ENCODE data around the gene GPR65. TPM values are rescaled to one million over a fixed set of nuclear protein-coding genes. Genes with fewer than 3 reads are reported as not detected.

GPR65 gene, protein sequence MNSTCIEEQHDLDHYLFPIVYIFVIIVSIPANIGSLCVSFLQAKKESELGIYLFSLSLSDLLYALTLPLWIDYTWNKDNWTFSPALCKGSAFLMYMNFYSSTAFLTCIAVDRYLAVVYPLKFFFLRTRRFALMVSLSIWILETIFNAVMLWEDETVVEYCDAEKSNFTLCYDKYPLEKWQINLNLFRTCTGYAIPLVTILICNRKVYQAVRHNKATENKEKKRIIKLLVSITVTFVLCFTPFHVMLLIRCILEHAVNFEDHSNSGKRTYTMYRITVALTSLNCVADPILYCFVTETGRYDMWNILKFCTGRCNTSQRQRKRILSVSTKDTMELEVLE
- total RNA-seq = 0.42 TPM
- long read RNA-seq = 0 reads

GRCh38 chr14:88005050-88005481, at the start of gene GPR65:
Gene GPR65 (plus strand): TSS chr14:88005135. CDS start chr14:88010848, 5,713 bp downstream.
- no peak for DNase-seq
- intact Hi-C loops (cut with micrococcal nuclease) = no loop called here
- peak; percentile 54 for ATAC-seq

DNA sequence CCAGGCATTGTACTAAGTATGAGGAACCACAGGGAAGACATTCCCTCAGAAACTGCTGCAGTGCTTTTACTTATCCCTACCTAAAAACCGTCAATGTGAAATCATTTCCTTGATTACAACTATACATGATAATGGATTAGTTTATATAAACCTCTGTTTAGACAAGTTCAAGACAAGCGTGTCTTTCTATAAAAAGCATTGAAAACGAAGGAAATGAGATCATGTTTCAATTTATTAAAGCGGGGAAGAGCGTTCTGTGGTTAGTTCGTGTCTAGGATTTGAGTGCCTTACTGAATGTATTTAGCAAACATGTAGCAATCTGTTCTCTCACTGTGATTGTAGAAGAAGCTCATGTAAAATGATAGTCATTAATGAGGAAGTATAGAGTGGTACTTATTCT, 49.4 kb upstream of the GPR65 start:
- no peak for ATAC-seq
- DNase-seq = no peak
- intact Hi-C loops (cut with micrococcal nuclease) = no loop called here

DNA sequence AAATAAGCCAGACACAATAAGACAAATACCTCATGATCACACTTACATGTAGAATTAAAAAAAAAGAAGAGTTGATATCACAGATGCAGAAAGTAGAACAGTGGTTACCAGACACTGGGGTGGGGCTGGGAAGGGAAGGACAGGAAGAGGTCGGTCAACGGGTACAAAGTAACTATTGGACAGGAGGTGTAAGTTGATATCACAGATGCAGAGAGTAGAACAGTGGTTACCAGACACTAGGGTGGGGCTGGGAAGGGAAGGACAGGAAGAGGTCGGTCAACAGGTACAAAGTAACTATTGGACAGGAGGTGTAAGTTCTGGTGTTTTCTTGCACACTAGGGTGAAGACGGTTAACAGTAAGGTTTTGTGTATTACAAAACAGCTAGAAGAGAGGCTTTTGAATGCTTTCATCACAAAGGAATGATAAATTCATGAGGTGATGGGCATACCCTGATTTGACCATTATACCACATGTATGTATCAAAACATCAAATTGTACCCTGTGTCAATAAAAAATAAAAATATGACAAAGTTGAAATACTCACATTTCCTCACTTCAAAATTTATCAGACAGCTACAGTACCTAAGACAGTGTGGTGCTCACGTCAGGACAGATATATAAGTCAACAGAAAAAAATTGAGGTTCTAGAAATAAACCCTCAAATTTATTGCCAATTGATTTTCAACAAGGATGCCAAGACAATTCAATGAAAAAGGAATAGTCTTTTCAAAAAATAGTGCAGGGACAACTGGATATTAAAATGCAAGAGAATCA, 44.7 kb upstream of the GPR65 start:
- intact Hi-C loops (cut with micrococcal nuclease) = no loop called here
- ATAC-seq (no peak), DNase-seq (no peak)

GRCh38 chr14:87961246-87961645, 43.7 kb upstream of the GPR65 start:
- intact Hi-C loops (cut with micrococcal nuclease) = no loop called here

DNA sequence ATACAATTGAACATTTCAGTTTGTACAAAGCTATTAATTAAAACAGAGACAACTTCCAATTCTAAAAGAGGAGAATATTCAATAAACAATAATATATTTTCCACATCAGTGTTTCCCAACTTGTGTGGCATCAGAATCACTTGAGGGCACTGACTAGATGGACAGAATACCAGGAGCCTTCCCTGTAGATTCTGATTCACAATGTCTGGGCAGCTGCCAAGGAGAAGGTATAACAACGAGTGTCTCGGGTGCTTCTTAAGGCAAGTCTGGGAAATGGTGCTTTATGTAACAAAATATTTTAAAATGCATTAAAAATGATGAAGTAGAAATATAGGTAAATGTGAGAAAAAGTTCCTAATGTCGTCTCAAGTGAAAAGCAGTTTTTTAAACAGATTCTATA, 38.1 kb upstream of the GPR65 start:
- no peak for ATAC-seq
- no peak for DNase-seq
- intact Hi-C loops (cut with micrococcal nuclease) = no loop called here

More at GRCh38 chr14:87961246-87961645, 43.7 kb upstream of the GPR65 start:
- ATAC-seq (no peak), DNase-seq (no peak)

GRCh38 chr14:87967496-87967895, 37.4 kb upstream of the GPR65 start:
- intact Hi-C loops (cut with micrococcal nuclease) = no loop called here
- ATAC-seq (no peak), DNase-seq (no peak)

- ATAC-seq (no peak), DNase-seq (no peak)
- intact Hi-C loops (cut with micrococcal nuclease) = no loop called here
Measured at GRCh38 chr14:87971010-87971409, 33.9 kb upstream of the GPR65 start.

DNA sequence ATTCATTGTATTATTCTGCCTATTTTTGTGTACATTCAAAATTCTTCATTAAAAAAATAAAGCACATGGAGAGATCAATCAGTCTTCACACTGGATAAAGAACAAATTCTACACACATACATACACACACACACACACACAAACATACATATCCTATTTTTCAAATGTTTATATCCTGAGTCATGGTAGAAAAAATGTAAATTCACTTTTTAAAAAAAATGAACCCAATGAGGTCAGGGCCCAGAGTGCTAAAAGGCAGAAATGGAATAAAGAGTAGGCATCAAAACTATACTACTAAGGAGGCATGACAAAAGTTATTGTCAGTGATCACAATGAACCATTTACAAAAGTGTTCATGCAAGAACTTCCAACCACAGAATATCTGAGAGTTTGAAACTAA, 29.3 kb upstream of the GPR65 start:
- no peak for ATAC-seq

DNA sequence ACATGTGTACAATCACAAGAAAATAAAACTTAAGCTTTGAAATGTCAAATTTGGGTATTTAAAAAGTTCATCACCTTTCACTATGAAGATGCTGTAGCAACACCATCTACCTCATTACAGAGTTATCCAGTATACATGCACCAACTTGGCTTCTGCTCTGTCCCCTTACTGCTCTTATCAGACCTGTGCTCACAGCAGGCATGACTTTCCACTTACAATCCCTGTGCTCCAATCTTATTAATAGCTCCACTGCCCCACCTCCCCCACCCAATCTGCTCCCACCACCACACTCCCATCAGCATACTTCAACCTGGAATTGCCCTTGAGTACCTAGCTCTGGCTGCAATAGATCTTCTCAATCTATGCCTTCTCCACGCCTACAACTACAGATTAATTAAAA, 25.2 kb upstream of the GPR65 start:
- ATAC-seq (peak; percentile 100), DNase-seq (peak; percentile 32)
- intact Hi-C loops (cut with micrococcal nuclease) = no loop called here

More for the DNA sequence above, 29.3 kb upstream of the GPR65 start:
- intact Hi-C loops (cut with micrococcal nuclease) = no loop called here
- no peak for DNase-seq

GRCh38 chr14:87989221-87989955, 15.5 kb upstream of the GPR65 start:
- DNase-seq = no peak
- intact Hi-C loops (cut with micrococcal nuclease) = no loop called here
- no peak for ATAC-seq

DNA sequence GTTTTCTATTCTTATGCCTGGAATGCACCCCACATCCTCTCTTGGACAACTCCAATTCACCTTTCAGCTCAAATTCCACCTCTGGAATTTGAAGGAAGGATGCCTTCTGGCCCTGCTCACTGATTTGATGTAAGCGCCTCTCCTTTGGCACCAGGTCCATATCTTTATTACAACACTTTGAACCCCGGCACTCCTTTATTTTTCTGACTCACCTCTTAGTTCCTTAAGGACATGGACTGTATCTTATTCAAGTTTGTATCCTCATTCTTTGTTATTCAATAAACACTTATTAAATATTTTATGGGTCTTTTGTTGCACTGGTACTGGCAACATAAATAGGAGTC, 15.0 kb upstream of the GPR65 start:
- ATAC-seq (no peak), DNase-seq (no peak)
- intact Hi-C loops (cut with micrococcal nuclease) = no loop called here

GRCh38 chr14:87990682-87991081, 14.3 kb upstream of the GPR65 start:
- intact Hi-C loops (cut with micrococcal nuclease) = no loop called here
- DNase-seq (no peak), ATAC-seq (no peak)

- peak; percentile 47 for ATAC-seq
- intact Hi-C loops (cut with micrococcal nuclease) = no loop called here
- no peak for DNase-seq
Measured at GRCh38 chr14:87992346-87992717, 12.6 kb upstream of the GPR65 start.

DNA sequence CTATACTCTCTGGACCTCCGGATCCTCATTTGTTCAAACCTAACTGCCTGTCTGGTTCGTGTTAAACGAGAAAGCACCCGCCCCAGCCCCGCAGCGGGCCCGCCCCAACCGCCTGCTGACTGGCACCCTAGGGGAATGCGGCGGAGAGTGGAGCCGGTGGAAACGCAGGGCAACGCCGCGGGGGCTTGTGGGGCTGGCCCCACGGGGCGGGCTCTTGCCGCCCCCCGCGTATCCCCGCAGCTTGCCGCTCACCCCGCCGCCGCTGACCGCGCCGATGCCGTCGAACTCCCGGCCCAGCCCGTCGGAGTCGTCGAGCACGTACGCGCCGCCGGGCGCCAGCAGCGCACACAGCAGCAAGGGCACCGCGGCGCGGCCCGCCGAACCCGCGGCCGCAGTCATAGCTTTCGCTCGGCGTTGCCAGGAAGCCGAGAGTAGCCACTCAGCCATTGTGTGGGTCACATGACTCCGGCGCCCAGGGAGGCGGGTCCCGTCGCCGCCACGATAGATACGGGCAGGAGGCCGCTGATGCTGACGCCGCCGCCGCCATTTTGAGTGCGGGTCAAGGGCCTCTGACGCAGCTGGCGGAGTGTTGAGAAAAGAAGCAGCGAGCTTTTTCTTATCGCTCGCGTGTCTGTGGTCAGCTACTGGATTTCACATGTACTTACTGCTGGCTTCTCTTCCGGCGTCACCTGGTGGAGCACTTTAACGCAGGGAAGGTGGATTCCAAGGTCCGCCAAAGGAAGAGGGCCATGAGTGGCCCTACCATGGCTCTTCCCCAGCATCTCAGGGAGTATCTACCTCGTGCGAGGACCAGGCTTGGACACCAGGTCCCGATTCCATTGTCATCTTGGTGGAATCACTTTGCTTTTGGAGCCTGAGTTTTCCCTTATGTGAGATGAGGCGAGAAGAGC, 12.0 kb upstream of the GPR65 start, which contains the start of gene GALC:
GALC (minus strand) TSS at position 465 of the 911 bp plus-strand sequence; CDS start at position 447, 18 bp downstream.
- peak; percentile 94 for ATAC-seq
- intact Hi-C loops (cut with micrococcal nuclease) = no loop called here
- DNase-seq = peak; percentile 98

GRCh38 chr14:87994974-87995373, 10.0 kb upstream of the GPR65 start:
- intact Hi-C loops (cut with micrococcal nuclease) = no loop called here
- no peak for DNase-seq
- no peak for ATAC-seq

- ATAC-seq = no peak
- no peak for DNase-seq
- intact Hi-C loops (cut with micrococcal nuclease) = no loop called here
Measured at GRCh38 chr14:87995500-87996290, 9.2 kb upstream of the GPR65 start.

DNA sequence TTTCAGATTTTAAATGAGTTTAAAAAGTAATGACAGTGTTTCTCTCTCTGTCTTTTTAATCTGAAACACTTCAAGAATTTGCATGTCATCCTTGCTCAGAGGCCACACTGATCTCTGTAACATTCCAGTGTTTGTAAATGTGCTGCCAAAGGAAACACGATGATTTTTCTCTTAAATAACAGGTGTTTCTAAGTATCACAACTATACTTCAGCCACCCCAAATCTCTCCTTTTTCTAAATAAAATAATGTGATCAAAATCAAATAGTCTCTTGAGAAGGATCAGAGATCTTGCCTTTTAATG, 8.7 kb upstream of the GPR65 start:
- intact Hi-C loops (cut with micrococcal nuclease) = no loop called here
- no peak for ATAC-seq
- DNase-seq = no peak

- intact Hi-C loops (cut with micrococcal nuclease) = no loop called here
- DNase-seq = no peak
- ATAC-seq = no peak
Measured at GRCh38 chr14:87998482-87998881, 6.5 kb upstream of the GPR65 start.
